HepG2 (cell line): ENCODE data around the gene POLR2H. TPM values are rescaled to one million over a fixed set of nuclear protein-coding genes. Genes with fewer than 3 reads are reported as not detected.

Experiments used
- AKAP8 ChIP-seq: sonication (generic); formaldehyde crosslinking; IDR thresholded peaks from 2 replicates; pipeline ENCODE4 v1.5.1; 2020; ENCODE audit warnings: mild to moderate bottlenecking, missing genetic modification reagents
- CREB1 ChIP-seq, 2 experiments: fragments of 450-650 bp in 1 of 2; IDR thresholded peaks; 2 replicates each; pipeline ENCODE4 v1.6.1; 2016 to 2017; ENCODE audit warnings: control low read depth in 1 of 2, mild to moderate bottlenecking in 1 of 2, missing compliant biosample characterization in 1 of 2, missing genetic modification characterization in 1 of 2
- HES4 ChIP-seq: sonication (generic); formaldehyde crosslinking; IDR thresholded peaks from 2 replicates; pipeline ENCODE4 v1.9.0; 2021; ENCODE audit warnings: mild to moderate bottlenecking, missing genetic modification reagents, borderline replicate concordance
- IKZF1 ChIP-seq: fragments of 450-650 bp; IDR thresholded peaks from 2 replicates; pipeline ENCODE4 v1.7.1; 2016
- IRF2 ChIP-seq: IDR thresholded peaks from 2 replicates; pipeline ENCODE4 v1.6.1; 2018; ENCODE audit warnings: missing genetic modification reagents, missing compliant biosample characterization
- KDM5B ChIP-seq: sonication (generic); formaldehyde crosslinking; IDR thresholded peaks from 2 replicates; pipeline ENCODE4 v1.4.0; 2020; ENCODE audit warnings: missing genetic modification reagents, mild to moderate bottlenecking, borderline replicate concordance
- POLR2AphosphoS2 ChIP-seq: IDR thresholded peaks from 2 replicates; pipeline ENCODE4 v1.6.1; 2011; ENCODE audit warnings: low read depth, low read length, improper control_type of control experiment
- SMAD3 ChIP-seq: sonication (generic); formaldehyde crosslinking; IDR thresholded peaks from 2 replicates; pipeline ENCODE4 v1.4.0; 2020; ENCODE audit warnings: missing genetic modification reagents
- SMARCE1 ChIP-seq: fragments of 450-650 bp; IDR thresholded peaks from 2 replicates; pipeline ENCODE4 v1.6.1; 2017; ENCODE audit warnings: borderline replicate concordance
- SNAI1 ChIP-seq: sonication (generic); formaldehyde crosslinking; IDR thresholded peaks from 2 replicates; pipeline ENCODE4 v1.5.0; 2020; ENCODE audit warnings: mild to moderate bottlenecking, missing genetic modification reagents, borderline replicate concordance
- SRSF1 ChIP-seq: fragments of 200-400 bp; formaldehyde crosslinking; optimal IDR thresholded peaks from 2 replicates; pipeline ENCODE3; 2017; ENCODE audit warnings: mild to moderate bottlenecking, low read depth, low read length, moderate library complexity
- TAF15 ChIP-seq: fragments of 200-400 bp; formaldehyde crosslinking; IDR thresholded peaks from one replicate; pipeline ENCODE4 v1.6.1; 2018; ENCODE audit warnings: mild to moderate bottlenecking, low read depth, low read length; ENCODE audit not compliant: poor library complexity, severe bottlenecking
- YY1 ChIP-seq: IDR thresholded peaks from 2 replicates; pipeline ENCODE4 v1.6.1; 2011; ENCODE audit warnings: low read length, low read depth, moderate library complexity, mild to moderate bottlenecking; ENCODE audit not compliant: insufficient read depth, insufficient replicate concordance
- ZBTB26 ChIP-seq: IDR thresholded peaks from 2 replicates; pipeline ENCODE4 v1.6.1; 2016; ENCODE audit warnings: missing compliant biosample characterization, missing genetic modification reagents, borderline replicate concordance
- ZFP36 ChIP-seq: fragments of 150-350 bp; IDR thresholded peaks from 2 replicates; pipeline ENCODE4 v1.6.1; 2018; ENCODE audit warnings: borderline replicate concordance, low read length, low read depth; ENCODE audit not compliant: partially characterized antibody
- ZNF407 ChIP-seq: sonication (generic); formaldehyde crosslinking; IDR thresholded peaks from one replicate; pipeline ENCODE4 v1.5.1; 2020; ENCODE audit warnings: mild to moderate bottlenecking, missing genetic modification reagents; ENCODE audit errors: not compliant biosample characterization
- ZNF709 ChIP-seq: sonication (generic); formaldehyde crosslinking; IDR thresholded peaks from 2 replicates; pipeline ENCODE4 v1.5.0; 2020; ENCODE audit warnings: mild to moderate bottlenecking, missing genetic modification reagents
- ZNF768 ChIP-seq: sonication (generic); formaldehyde crosslinking; IDR thresholded peaks from 2 replicates; pipeline ENCODE4 v1.4.0; 2020; ENCODE audit warnings: missing genetic modification reagents
- polyA plus RNA-seq, 8 experiments: library from polyadenylated mRNA; depleted of rRNA in 3 of 8; stranded (reverse) in 7 of 8; unstranded in 1 of 8; fragments of >200 nt; fragmentation: Illumina TruSeq in 4 of 8; extraction: Trizol in 4 of 8; gene quantifications; 2 replicates each; pipeline versions ENCODE4 v1.2.1 to v1.2.3, GENCODE V29; 2011 to 2016; ENCODE audit warnings: low read depth in 4 of 8, missing spikeins in 1 of 8, mixed read lengths in 1 of 8; ENCODE audit not compliant: insufficient read depth in 1 of 8
- total RNA-seq, 5 experiments: library from RNA; depleted of rRNA; stranded (reverse); fragments of >200 nt; fragmentation: Illumina TruSeq; extraction: Trizol; gene quantifications; 2 replicates each; pipeline ENCODE4 v1.2.3, GENCODE V29; 2016; ENCODE audit warnings: low read depth in 1 of 5

POLR2H gene
- total and polyA plus RNA-seq, 2 of the 13 experiments (the other 11 are each of a cell fraction or from before 2014, with no cell fraction given): 118 to 194 TPM

- TF ChIP-seq SMARCE1 (no peak), IKZF1 (no peak), KDM5B (CRISPR knock-in tag) (no peak; the same call in 1 of the 2 replicates), POLR2AphosphoS2 (no peak), ZNF768 (CRISPR knock-in tag) (no peak), CREB1 (IDR thresholded peaks at IDR 0.05) (no peak), CREB1 (CRISPR knock-in tag; IDR thresholded peaks at IDR 0.05) (no peak), AKAP8 (CRISPR knock-in tag) (0 out of 2 replicates have a peak, but pooled peaks have one; percentile 27), HES4 (CRISPR knock-in tag) (peak; percentile 38), ZBTB26 (CRISPR knock-in tag) (no peak), TAF15 (no peak), ZFP36 (no peak), IRF2 (no peak), SRSF1 (no peak), YY1 (peak; percentile 53), SMAD3 (CRISPR knock-in tag) (no peak; the same call in 1 of the 2 replicates), ZNF709 (peak; percentile 42; the same call in 1 of the 2 replicates), SNAI1 (CRISPR knock-in tag) (no peak), ZNF407 (CRISPR knock-in tag) (no peak)
These were observed at the start of gene POLR2H, which contains the start of gene CLCN2 (continued) for GRCh38 chr3:184361532-184361931.
